ENCODE results near the gene RNASE7. TPM values are rescaled to one million over a fixed set of nuclear protein-coding genes. Genes with fewer than 3 reads are reported as not detected.
"Not testable (repeated sequence)": the region's sequence is repeated elsewhere in the genome, so short reads cannot be mapped to it uniquely, and the experiment has no call there.

Gene RNASE7
- total and polyA plus RNA-seq, 11 donors, result 0.04 TPM; not detected in 10

DNA sequence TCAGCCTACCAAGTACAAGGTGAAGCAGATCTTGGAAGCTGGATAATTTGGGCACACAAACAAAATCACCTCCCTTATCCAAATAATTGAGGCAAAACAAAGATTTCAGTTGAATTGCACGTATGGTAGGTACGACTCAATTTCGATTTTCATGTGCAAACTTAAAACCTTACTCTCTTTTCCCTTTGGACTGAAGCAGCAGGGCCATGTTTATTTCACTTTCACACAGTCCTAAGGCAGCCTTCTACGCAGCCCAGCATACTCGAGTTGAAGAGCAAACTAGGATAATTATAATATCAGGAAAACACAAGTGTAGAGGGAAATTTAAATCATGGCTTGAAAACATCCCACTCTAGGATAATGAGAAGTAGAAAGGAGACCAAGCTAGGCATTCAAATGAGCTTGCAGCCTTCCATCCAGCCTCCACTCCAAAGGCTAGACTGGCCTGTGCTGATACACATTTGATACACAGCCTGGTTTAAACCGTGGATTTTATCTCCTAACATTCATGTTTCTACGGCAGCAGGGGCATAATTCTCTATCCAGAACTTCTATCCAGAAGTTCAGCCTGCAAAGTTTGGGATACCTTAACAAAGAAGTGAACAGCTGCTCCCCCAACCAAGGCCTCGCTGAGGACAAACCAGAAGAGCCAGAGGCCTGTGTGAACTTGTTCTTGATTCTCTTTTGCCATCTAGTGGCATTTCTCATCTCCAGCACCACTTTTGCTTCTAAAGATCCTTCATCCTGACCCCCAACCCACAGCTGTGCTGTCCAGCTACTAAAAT, 2.4 kb upstream of the RNASE7 start:
- peak; percentile 53 to 75 (median 66) for ATAC-seq
- DNase-seq, result peak in 4 of 5 donors; percentile 45 to 61 (median 55)
- 48 to 56% (median 51%) methylated on average over 8 of the region's 8 CpGs for whole genome bisulfite sequencing, 4 donors
- Histone ChIP-seq H3K9me3 (no peaks in the 10 kb centered on the region), H3K27ac (peak overlapping the region; percentile 19 to 91 (median 74)), H3K4me1 (peaks cover 5 to 59% (median 36%) of the 10 kb centered on the region in 12 donors), H3K36me3 (no peaks in the 10 kb centered on the region), H3K4me3 (peak overlapping the region in 5 of 12 donors; percentile 6 to 43 (median 9)), H3K27me3 (no peaks in the 10 kb centered on the region)
- intact Hi-C loops (cut with DNase I), result loop anchor here (1.0 to 10.0 kb wide), 10 partner anchors 14 to 357 kb away; partner anchors contain the start of genes NDRG2 (in 2 of the 10) and RNASE4 (in 1 of the 10)
- TF ChIP-seq, protein P1, sequence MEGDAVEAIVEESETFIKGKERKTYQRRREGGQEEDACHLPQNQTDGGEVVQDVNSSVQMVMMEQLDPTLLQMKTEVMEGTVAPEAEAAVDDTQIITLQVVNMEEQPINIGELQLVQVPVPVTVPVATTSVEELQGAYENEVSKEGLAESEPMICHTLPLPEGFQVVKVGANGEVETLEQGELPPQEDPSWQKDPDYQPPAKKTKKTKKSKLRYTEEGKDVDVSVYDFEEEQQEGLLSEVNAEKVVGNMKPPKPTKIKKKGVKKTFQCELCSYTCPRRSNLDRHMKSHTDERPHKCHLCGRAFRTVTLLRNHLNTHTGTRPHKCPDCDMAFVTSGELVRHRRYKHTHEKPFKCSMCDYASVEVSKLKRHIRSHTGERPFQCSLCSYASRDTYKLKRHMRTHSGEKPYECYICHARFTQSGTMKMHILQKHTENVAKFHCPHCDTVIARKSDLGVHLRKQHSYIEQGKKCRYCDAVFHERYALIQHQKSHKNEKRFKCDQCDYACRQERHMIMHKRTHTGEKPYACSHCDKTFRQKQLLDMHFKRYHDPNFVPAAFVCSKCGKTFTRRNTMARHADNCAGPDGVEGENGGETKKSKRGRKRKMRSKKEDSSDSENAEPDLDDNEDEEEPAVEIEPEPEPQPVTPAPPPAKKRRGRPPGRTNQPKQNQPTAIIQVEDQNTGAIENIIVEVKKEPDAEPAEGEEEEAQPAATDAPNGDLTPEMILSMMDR (IDR thresholded peaks at IDR 0.05), result peak; percentile 55 to 82 (median 71)
- no peak for TF ChIP-seq POLR2A (IDR thresholded peaks at IDR 0.05)

DNA sequence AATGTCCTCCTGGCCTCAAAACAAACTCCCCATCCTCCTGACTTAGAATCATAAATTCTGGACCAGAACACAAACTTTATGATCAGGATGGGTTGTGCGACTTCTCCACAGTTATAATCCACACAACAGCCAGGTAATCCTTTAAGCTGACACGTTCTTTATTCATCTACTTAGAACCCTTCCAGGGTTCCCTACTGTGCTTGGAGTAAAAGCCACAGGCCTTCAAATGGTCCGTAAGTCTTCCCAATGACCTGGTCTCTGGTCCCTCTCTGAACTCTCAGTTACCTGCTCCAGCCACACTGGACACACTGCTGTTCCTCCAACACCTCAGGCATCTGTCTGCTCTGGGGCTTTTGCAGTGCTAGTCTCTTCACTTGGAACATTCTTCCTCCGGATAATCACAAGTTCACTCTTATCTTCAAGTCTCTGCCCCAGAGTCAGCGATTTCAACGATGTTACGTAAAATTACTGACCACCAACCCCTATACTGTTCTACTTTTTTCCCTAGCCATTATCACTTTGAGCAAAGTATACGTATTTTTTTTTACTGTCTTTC, 1.7 kb upstream of the RNASE7 start:
- no peak for DNase-seq
- peaks cover 5 to 63% (median 36%) of the 10 kb centered on the region in 12 donors for H3K4me1 ChIP-seq
- 67 to 72% (median 71%) methylated on average over 8 of the region's 8 CpGs for WGBS, 4 donors
- H3K9me3 ChIP-seq, result no peaks in the 10 kb centered on the region
- TF ChIP-seq, protein P1 (IDR thresholded peaks at IDR 0.05), result peak in 3 of 12 donors; percentile 1 to 10 (median 10)
- no peak for TF ChIP-seq POLR2A (IDR thresholded peaks at IDR 0.05)
- H3K27me3 ChIP-seq, result no peaks in the 10 kb centered on the region
- no peaks in the 10 kb centered on the region for H3K36me3 ChIP-seq
- intact Hi-C loops (cut with DNase I), result loop anchor here in 9 of 10 donors (1.0 to 10.0 kb wide), 8 partner anchors 26 to 358 kb away; partner anchors contain the start of gene RNASE4 (in 1 of the 9)
- no peak for ATAC-seq
- peak overlapping the region in 4 of 12 donors; percentile 30 to 79 (median 64) for H3K27ac ChIP-seq
- no peak overlapping the region for H3K4me3 ChIP-seq

DNA sequence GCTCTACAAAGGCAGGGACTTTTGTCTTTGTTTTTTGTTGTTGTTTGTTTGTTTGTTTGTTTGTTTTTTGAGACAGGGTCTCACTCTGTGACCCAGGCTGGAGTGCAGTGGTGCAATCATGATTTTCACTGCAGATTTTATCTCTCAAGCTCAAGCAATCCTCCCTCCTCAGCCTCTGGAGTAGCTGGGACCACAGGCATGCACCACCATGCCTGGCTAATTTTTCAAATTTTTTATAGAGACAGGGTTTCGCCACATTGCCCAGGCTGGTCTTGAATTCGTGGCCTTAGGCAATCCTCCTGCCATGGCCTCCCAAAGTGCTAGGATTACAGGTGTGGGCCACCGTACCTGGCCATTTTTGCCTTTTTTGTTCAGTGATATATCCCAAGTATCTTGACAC, 1.2 kb upstream of the RNASE7 start:
- H3K4me3 ChIP-seq, H3K36me3 ChIP-seq, H3K27me3 ChIP-seq, H3K9me3 ChIP-seq, DNase-seq, ATAC-seq, H3K27ac ChIP-seq: not testable (repeated sequence)
- intact Hi-C loops (cut with DNase I), result loop anchor here in 9 of 10 donors (1.0 to 10.0 kb wide), 8 partner anchors 26 to 359 kb away; partner anchors contain the start of gene RNASE4 (in 1 of the 9)
- peaks cover 5 to 63% (median 36%) of the 10 kb centered on the region in 12 donors for H3K4me1 ChIP-seq
- 91 to 98% (median 93%) methylated on average over 3 of the region's 3 CpGs for WGBS, 4 donors

DNA sequence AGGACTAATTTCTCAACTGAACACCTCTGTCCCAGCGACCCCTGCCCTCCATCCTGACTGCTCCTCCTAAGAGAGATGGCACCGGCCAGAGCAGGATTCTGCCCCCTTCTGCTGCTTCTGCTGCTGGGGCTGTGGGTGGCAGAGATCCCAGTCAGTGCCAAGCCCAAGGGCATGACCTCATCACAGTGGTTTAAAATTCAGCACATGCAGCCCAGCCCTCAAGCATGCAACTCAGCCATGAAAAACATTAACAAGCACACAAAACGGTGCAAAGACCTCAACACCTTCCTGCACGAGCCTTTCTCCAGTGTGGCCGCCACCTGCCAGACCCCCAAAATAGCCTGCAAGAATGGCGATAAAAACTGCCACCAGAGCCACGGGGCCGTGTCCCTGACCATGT, 756 bp downstream of the RNASE7 start:
- peaks cover 5 to 60% (median 36%) of the 10 kb centered on the region in 12 donors for H3K4me1 ChIP-seq
- DNase-seq, result peak in 1 of 5 donors; percentile 42
- no peak for TF ChIP-seq POLR2A (IDR thresholded peaks at IDR 0.05)
- TF ChIP-seq, protein P1 (IDR thresholded peaks at IDR 0.05), result no peak

More for the DNA sequence above, 756 bp downstream of the RNASE7 start:
- Histone ChIP-seq H3K9me3 (no peaks in the 10 kb centered on the region), H3K27ac (peak overlapping the region in 2 of 12 donors; percentile 15 to 35), H3K4me3 (no peak overlapping the region), H3K36me3 (no peaks in the 10 kb centered on the region), H3K27me3 (no peaks in the 10 kb centered on the region)
- 42 to 52% (median 45%) methylated on average over 8 of the region's 8 CpGs for WGBS, 4 donors
- peak in 1 of 4 donors; percentile 18 for ATAC-seq
- intact Hi-C loops (cut with DNase I), result loop anchor here in 5 of 10 donors (5.0 to 10.0 kb wide), 5 partner anchors 36 to 361 kb away; partner anchors contain the start of gene RNASE4 (in 1 of the 5)

All from heart left ventricle (tissue), 16 donors.